Measurements from ENCODE around the gene HCFC1R1. TPM values are rescaled to one million over a fixed set of nuclear protein-coding genes. Genes with fewer than 3 reads are reported as not detected.
A peak's percentile ranks its signal among the peaks of the same experiment; 100 is the strongest.

HCFC1R1 gene
- total and polyA plus RNA-seq, 9 donors: 68.0 to 138 (median 84.4) TPM

DNA sequence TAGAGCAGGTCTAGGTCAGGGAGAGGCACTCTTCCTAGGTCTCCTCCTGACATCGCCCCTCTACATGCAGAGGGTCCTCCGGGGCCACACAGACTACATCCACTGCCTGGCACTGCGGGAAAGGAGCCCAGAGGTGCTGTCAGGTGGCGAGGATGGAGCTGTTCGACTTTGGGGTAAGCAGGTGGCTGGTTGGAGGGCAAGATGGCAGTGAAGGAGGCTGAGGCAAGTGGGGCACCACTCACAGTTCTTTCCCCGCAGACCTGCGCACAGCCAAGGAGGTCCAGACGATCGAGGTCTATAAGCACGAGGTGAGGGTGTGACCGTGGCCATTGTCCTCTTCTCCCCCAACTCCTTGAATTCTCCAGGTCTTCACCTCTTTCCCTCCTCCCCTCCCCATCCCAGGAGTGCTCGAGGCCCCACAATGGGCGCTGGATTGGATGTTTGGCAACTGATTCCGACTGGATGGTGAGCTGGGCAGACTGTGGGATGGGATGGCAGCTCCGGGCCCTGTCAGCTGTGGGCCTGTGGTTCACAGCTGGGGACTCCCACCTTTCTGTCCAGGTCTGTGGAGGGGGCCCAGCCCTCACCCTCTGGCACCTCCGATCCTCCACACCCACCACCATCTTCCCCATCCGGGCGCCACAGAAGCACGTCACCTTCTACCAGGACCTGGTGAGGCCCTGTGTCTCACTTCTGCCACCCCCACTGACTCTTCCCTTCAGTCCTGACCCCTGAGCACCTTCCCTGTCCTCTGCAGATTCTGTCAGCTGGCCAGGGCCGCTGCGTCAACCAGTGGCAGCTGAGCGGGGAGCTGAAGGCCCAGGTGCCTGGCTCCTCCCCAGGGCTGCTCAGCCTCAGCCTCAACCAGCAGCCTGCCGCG is 3.1 kb upstream of the HCFC1R1 start:
- no peaks in the 10 kb centered on the region for H3K9me3 ChIP-seq (replicated peaks; ENCODE audit: control insufficient read depth, low read depth, low read length)
- DNase-seq: no peak
- peaks cover 34% of the 10 kb centered on the region for H3K27me3 ChIP-seq (ENCODE audit: control insufficient read depth, insufficient read depth, low read length)
- no peak overlapping the region for H3K4me3 ChIP-seq (ENCODE audit: low read length)
- H3K4me1 ChIP-seq (ENCODE audit: control insufficient read depth, insufficient read depth, low read length): peaks cover 53% of the 10 kb centered on the region
- no peak overlapping the region for H3K27ac ChIP-seq (ENCODE audit: low read length)
- WGBS (ENCODE audit: insufficient coverage): 89% methylated on average over 15 of the region's 24 CpGs
- peaks cover 26% of the 10 kb centered on the region for H3K36me3 ChIP-seq (ENCODE audit: control insufficient read depth, insufficient read depth, low read length)

DNA sequence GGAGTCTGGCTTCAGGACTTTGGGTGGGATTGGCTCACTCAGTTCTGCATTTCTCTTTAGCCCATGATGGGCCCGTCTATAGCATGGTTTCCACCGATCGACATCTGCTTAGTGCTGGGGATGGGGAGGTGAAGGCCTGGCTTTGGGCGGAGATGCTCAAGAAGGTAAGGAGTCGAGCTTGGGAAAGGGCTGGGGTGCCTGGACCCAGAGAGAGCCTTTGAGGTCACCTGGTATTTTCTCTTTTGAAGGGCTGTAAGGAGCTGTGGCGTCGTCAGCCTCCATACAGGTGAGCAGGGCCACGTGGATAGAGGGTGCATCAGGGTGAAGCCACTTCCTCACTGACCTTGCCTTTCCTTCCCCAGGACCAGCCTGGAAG is 2.2 kb upstream of the HCFC1R1 start:
- Histone ChIP-seq H3K4me1 (ENCODE audit: control insufficient read depth, insufficient read depth, low read length) (peaks cover 57% of the 10 kb centered on the region), H3K27me3 (ENCODE audit: control insufficient read depth, insufficient read depth, low read length) (peaks cover 27% of the 10 kb centered on the region), H3K27ac (ENCODE audit: low read length) (no peak overlapping the region), H3K4me3 (ENCODE audit: low read length) (no peak overlapping the region), H3K36me3 (ENCODE audit: control insufficient read depth, insufficient read depth, low read length) (peaks cover 26% of the 10 kb centered on the region), H3K9me3 (replicated peaks; ENCODE audit: control insufficient read depth, low read depth, low read length) (no peaks in the 10 kb centered on the region)
- WGBS (ENCODE audit: insufficient coverage): 94% methylated on average over 5 of the region's 8 CpGs
- DNase-seq: no peak

DNA sequence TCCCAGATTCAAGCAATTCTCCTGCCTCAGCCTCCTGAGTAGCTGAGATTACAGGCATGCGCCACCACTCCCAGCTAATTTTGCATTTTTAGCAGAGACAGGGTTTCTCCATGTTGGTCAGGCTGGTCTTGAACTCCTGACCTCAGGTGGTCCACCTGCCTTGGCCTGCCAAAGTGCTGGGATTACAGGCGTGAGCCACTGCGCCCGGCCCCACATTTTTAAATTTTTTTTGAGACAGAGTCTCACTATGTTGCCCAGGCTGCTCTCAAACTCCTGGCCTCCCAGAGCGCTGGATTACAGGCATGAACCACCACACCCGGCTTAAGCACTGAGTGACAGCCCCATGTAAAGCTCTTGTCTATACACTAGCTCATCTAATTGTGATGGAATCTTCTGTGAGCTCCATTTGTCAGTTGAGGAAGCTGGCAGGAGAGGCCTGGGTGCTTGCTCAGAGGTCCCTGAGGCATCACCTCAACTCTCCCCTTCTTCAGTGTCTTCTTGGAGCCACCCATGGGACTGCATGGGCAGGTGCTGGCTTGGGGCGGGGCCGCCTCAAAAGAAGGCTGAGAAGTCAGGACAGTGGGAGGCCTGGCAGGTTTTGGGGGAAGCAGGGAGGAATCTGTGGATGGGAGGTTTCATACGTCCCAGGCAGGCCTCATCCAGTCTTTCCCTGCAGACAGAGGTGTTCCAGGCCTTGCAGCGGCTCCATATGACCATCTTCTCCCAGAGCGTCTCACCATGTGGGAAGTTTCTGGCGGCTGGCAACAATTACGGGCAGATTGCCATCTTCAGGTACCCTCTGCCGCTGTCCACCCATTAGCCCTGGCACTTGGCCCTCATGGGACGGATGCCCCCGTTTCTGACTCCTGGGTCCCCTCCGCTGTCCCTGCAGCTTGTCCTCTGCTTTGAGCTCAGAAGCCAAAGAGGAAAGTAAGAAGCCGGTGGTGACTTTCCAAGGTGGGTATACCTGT is 1.6 kb upstream of the HCFC1R1 start:
- Histone ChIP-seq H3K27ac (ENCODE audit: low read length) (no peak overlapping the region), H3K36me3 (ENCODE audit: control insufficient read depth, insufficient read depth, low read length) (peaks cover 26% of the 10 kb centered on the region), H3K4me1 (ENCODE audit: control insufficient read depth, insufficient read depth, low read length) (peaks cover 63% of the 10 kb centered on the region), H3K27me3 (ENCODE audit: control insufficient read depth, insufficient read depth, low read length) (peaks cover 20% of the 10 kb centered on the region), H3K4me3 (ENCODE audit: low read length) (no peak overlapping the region), H3K9me3 (replicated peaks; ENCODE audit: control insufficient read depth, low read depth, low read length) (no peaks in the 10 kb centered on the region)
- DNase-seq: no peak
- 94% methylated on average over 13 of the region's 18 CpGs for WGBS (ENCODE audit: insufficient coverage)

DNA sequence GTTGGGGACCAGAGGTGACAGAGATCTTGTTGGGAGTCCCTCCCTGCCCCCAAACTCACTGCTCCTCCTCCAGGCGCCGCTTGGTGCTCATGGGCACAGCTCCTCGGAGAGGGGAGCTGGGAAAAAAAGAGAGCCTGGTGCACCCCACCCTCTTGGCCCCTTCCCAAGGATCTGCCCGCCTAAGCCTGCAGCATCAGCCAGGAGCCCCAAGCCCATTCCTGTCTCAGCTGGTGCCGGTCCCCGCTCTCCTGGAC is 400 bp downstream of the HCFC1R1 start:
- peaks cover 26% of the 10 kb centered on the region for H3K36me3 ChIP-seq (ENCODE audit: control insufficient read depth, insufficient read depth, low read length)
- H3K4me3 ChIP-seq (ENCODE audit: low read length): peak overlapping the region; percentile 65
- peaks cover 56% of the 10 kb centered on the region for H3K4me1 ChIP-seq (ENCODE audit: control insufficient read depth, insufficient read depth, low read length)
- peak overlapping the region; percentile 98 for H3K27ac ChIP-seq (ENCODE audit: low read length)
- 18% methylated on average over 3 of the region's 6 CpGs for WGBS (ENCODE audit: insufficient coverage)
- no peaks in the 10 kb centered on the region for H3K9me3 ChIP-seq (replicated peaks; ENCODE audit: control insufficient read depth, low read depth, low read length)
- peak; percentile 74 for DNase-seq
- H3K27me3 ChIP-seq (ENCODE audit: control insufficient read depth, insufficient read depth, low read length): peaks cover 15% of the 10 kb centered on the region

DNA sequence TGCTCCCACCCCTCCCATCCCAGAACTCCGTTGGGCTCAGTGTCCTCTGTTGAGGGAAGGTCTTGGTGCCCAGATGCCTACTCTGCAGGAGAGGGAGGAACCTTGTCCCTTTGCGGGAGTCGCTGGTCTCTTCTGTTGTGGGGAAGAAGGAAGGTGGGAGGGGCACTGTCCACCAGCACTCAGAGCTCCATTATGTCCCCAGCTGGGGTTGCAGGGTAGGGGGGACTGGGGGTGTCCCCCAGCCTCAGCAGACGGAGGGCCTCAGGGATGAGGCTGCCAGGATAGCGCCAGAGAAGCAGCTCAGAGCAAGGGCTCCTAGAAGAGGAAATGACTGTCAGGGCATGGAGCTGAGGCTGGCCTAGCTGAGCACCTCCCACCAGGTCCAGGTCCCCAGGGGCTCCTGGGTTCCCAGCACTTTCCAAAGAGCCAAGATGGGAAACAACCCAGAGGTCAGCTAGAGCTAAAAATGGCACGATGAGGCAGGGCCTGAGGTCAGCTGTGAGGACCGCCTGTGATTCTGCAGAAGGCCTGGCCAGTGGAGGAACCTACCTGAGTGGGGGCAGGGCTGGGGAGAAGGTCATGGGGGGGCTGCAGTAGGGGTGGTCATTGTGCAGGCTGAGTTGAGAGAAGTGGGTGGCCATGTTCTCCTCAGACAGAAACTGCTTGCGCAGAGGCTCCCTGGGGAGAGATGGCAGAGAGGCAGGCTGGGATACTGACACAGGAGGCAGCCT is 893 bp downstream of the HCFC1R1 start:
- peak; percentile 68 for DNase-seq
- Histone ChIP-seq H3K9me3 (replicated peaks; ENCODE audit: control insufficient read depth, low read depth, low read length) (no peaks in the 10 kb centered on the region), H3K27me3 (ENCODE audit: control insufficient read depth, insufficient read depth, low read length) (peaks cover 19% of the 10 kb centered on the region), H3K27ac (ENCODE audit: low read length) (peak overlapping the region; percentile 98), H3K36me3 (ENCODE audit: control insufficient read depth, insufficient read depth, low read length) (peaks cover 26% of the 10 kb centered on the region), H3K4me1 (ENCODE audit: control insufficient read depth, insufficient read depth, low read length) (peaks cover 57% of the 10 kb centered on the region), H3K4me3 (ENCODE audit: low read length) (peak overlapping the region; percentile 65)
- WGBS (ENCODE audit: insufficient coverage): 24% methylated on average over 6 of the region's 8 CpGs

DNA sequence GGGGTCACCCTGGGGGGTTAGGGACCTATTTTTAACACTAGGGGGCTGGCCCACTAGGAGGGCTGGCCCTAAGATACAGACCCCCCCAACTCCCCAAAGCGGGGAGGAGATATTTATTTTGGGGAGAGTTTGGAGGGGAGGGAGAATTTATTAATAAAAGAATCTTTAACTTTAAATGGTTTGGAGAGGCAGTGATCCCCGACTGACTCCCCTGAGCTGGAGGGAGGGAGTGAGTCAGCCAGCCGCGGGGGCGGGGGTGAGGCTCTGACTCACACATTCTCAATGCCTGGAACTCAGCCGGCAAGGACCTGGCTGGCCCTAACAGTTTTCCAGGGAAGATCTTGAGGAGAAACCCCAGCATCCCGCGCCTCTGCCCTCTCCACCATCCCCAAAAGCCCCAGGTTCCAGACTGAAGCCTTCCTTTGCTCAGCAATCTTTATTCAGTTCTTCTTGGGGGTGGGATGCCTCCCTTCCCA is 1.5 kb downstream of the HCFC1R1 start:
- Histone ChIP-seq H3K4me1 (ENCODE audit: control insufficient read depth, insufficient read depth, low read length) (peaks cover 54% of the 10 kb centered on the region), H3K9me3 (replicated peaks; ENCODE audit: control insufficient read depth, low read depth, low read length) (no peaks in the 10 kb centered on the region), H3K27me3 (ENCODE audit: control insufficient read depth, insufficient read depth, low read length) (peaks cover 26% of the 10 kb centered on the region), H3K27ac (ENCODE audit: low read length) (peak overlapping the region; percentile 98), H3K4me3 (ENCODE audit: low read length) (peak overlapping the region; percentile 65), H3K36me3 (ENCODE audit: control insufficient read depth, insufficient read depth, low read length) (peaks cover 24% of the 10 kb centered on the region)
- 8% methylated on average over 5 of the region's 8 CpGs for WGBS (ENCODE audit: insufficient coverage)
- peak; percentile 97 for DNase-seq

DNA sequence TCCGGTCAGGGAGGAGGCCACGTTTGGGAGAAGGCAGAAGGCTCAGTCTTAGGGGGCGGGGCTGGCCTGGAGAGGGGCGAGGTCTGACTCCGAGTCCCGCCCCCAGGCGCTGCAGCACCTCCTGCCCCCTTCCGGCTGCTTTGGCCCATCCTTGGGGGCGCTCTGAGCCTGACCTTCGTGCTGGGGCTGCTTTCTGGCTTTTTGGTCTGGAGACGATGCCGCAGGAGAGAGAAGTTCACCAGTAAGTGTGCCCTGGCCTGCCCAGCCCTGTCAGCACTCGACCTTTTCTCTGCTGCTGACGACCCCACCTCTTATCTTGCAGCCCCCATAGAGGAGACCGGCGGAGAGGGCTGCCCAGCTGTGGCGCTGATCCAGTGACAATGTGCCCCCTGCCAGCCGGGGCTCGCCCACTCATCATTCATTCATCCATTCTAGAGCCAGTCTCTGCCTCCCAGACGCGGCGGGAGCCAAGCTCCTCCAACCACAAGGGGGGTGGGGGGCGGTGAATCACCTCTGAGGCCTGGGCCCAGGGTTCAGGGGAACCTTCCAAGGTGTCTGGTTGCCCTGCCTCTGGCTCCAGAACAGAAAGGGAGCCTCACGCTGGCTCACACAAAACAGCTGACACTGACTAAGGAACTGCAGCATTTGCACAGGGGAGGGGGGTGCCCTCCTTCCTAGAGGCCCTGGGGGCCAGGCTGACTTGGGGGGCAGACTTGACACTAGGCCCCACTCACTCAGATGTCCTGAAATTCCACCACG is 2.1 kb downstream of the HCFC1R1 start:
- Histone ChIP-seq H3K4me3 (ENCODE audit: low read length) (peak overlapping the region; percentile 65), H3K27me3 (ENCODE audit: control insufficient read depth, insufficient read depth, low read length) (peaks cover 30% of the 10 kb centered on the region), H3K36me3 (ENCODE audit: control insufficient read depth, insufficient read depth, low read length) (peaks cover 18% of the 10 kb centered on the region), H3K4me1 (ENCODE audit: control insufficient read depth, insufficient read depth, low read length) (peaks cover 52% of the 10 kb centered on the region), H3K9me3 (replicated peaks; ENCODE audit: control insufficient read depth, low read depth, low read length) (no peaks in the 10 kb centered on the region), H3K27ac (ENCODE audit: low read length) (peak overlapping the region; percentile 98)
- 3% methylated on average over 16 of the region's 25 CpGs for WGBS (ENCODE audit: insufficient coverage)
- peak; percentile 88 for DNase-seq

DNA sequence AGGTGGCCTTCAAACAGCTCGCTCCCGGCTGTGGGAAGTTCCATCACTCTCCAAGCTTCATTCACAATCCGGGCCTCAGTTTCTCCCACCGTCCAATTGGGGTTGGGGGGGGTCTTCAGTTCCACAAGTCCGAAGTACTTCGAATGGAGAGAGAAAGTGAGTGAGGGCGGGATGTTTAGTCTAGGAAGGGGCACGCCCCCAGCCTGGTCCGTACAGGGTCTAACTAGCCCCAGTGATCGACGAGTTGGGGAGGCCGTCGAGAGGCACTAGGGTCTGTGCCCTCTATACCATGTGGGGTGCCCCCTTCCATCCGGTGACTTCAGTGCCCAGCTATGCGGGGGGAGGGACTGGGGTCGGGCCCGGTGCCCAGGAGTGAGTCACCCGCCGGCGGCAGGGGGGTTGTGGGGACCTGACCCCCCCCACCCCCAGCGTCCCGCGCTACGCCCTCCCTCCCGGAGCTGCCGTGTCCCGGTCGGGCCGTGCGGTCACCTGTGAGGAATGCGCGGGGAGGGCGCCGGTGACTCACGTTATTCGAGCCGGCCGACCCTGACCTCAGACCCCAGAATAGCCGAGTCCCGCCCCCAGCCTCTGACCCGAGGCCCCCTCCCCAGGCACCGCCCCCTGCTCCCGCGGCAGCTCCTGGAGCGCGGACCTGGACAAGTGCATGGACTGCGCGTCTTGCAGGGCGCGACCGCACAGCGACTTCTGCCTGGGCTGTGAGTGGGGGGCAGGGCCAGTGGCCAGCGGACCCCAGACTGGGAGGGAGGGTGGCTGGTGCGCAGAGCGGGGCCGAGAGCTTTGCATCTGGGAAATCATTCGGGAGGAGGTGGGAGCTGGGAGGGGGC is 2.9 kb downstream of the HCFC1R1 start:
- no peaks in the 10 kb centered on the region for H3K9me3 ChIP-seq (replicated peaks; ENCODE audit: control insufficient read depth, low read depth, low read length)
- under 1% methylated on average over 40 of the region's 57 CpGs for WGBS (ENCODE audit: insufficient coverage)
- peak; percentile 76 for DNase-seq
- peaks cover 10% of the 10 kb centered on the region for H3K36me3 ChIP-seq (ENCODE audit: control insufficient read depth, insufficient read depth, low read length)
- peak overlapping the region; percentile 65 for H3K4me3 ChIP-seq (ENCODE audit: low read length)
- peaks cover 52% of the 10 kb centered on the region for H3K4me1 ChIP-seq (ENCODE audit: control insufficient read depth, insufficient read depth, low read length)
- peaks cover 36% of the 10 kb centered on the region for H3K27me3 ChIP-seq (ENCODE audit: control insufficient read depth, insufficient read depth, low read length)
- H3K27ac ChIP-seq (ENCODE audit: low read length): peak overlapping the region; percentile 98

DNA sequence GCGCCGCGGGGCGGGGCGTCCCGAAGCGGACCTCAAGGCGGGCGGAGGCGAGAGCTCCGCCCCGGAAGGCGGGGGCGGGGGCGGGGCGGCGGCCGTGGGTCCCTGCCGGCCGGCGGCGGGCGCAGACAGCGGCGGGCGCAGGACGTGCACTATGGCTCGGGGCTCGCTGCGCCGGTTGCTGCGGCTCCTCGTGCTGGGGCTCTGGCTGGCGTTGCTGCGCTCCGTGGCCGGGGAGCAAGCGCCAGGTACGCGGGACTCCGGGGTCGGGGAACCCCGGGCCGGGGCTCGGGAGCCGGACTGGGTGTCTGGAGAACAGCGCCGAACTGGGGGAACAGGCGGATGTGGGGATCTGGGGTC is 3.5 kb downstream of the HCFC1R1 start, which contains the start of gene TNFRSF12A:
Gene TNFRSF12A, plus strand, starts transcription at position 122 of the 357 bp plus-strand sequence. Its CDS starts 30 bp downstream, at position 152.
- no peaks in the 10 kb centered on the region for H3K9me3 ChIP-seq (replicated peaks; ENCODE audit: control insufficient read depth, low read depth, low read length)
- WGBS (ENCODE audit: insufficient coverage): under 1% methylated on average over 45 of the region's 49 CpGs
- H3K4me3 ChIP-seq (ENCODE audit: low read length): peak within 1 kb of the TSS; percentile 65
- H3K36me3 ChIP-seq (ENCODE audit: control insufficient read depth, insufficient read depth, low read length): peaks cover 4% of the 10 kb centered on the region
- peaks cover 42% of the 10 kb centered on the region for H3K27me3 ChIP-seq (ENCODE audit: control insufficient read depth, insufficient read depth, low read length)
- peaks cover 52% of the 10 kb centered on the region for H3K4me1 ChIP-seq (ENCODE audit: control insufficient read depth, insufficient read depth, low read length)
- H3K27ac ChIP-seq (ENCODE audit: low read length): peak within 1 kb of the TSS; percentile 98
- peak; percentile 88 for DNase-seq
